HepG2 (cell line): ENCODE measurements around the gene RUSF1. TPM values are rescaled to one million over a fixed set of nuclear protein-coding genes. Genes with fewer than 3 reads are reported as not detected.

Source experiments
- ATF7 ChIP-seq, 2 experiments: fragments of 450-650 bp in 1 of 2; sonication (generic) in 1 of 2; formaldehyde crosslinking in 1 of 2; IDR thresholded peaks; 2 replicates each; pipeline versions ENCODE4 v1.4.0 to v1.6.1; 2016 to 2020; ENCODE audit warnings: antibody characterized with exemption in 1 of 2, mild to moderate bottlenecking in 1 of 2, missing genetic modification reagents in 1 of 2
- EED ChIP-seq: sonication (generic); formaldehyde crosslinking; IDR thresholded peaks from 2 replicates; pipeline ENCODE4 v1.5.0; 2020; ENCODE audit warnings: mild to moderate bottlenecking, missing genetic modification reagents
- GATAD2A ChIP-seq: IDR thresholded peaks from 2 replicates; pipeline ENCODE4 v1.6.1; 2016
- HNRNPLL ChIP-seq: fragments of 200-400 bp; formaldehyde crosslinking; IDR thresholded peaks from 2 replicates; pipeline ENCODE4 v1.6.1; 2017; ENCODE audit warnings: mild to moderate bottlenecking, low read depth, low read length; ENCODE audit not compliant: poor library complexity, severe bottlenecking
- POLR2AphosphoS5 ChIP-seq: IDR thresholded peaks from 2 replicates; pipeline ENCODE4 v1.6.1; 2012; ENCODE audit warnings: low read depth, low read length
- RBFOX2 ChIP-seq: fragments of 200-400 bp; formaldehyde crosslinking; IDR thresholded peaks from 2 replicates; pipeline ENCODE4 v1.6.1; 2017; ENCODE audit warnings: low read depth, mild to moderate bottlenecking, low read length
- SIN3A ChIP-seq: IDR thresholded peaks from 2 replicates; pipeline ENCODE4 v1.6.1; 2011; ENCODE audit warnings: low read depth, mild to moderate bottlenecking, control low read depth, low read length, borderline replicate concordance
- SMYD3 ChIP-seq: sonication (generic); formaldehyde crosslinking; IDR thresholded peaks from 2 replicates; pipeline ENCODE4 v1.8.1; 2023; ENCODE audit warnings: mild to moderate bottlenecking, missing genetic modification reagents
- THAP11 ChIP-seq: IDR thresholded peaks from 2 replicates; pipeline ENCODE4 v1.6.1; 2016; ENCODE audit warnings: missing biosample characterization, missing genetic modification reagents
- ZFYVE20 ChIP-seq: sonication (generic); formaldehyde crosslinking; IDR thresholded peaks from 2 replicates; pipeline ENCODE4 v1.8.0; 2023; ENCODE audit warnings: low read depth, mild to moderate bottlenecking, moderate library complexity, missing genetic modification reagents, borderline replicate concordance
- ZKSCAN1 ChIP-seq: fragments of 150-350 bp; IDR thresholded peaks from 2 replicates; pipeline ENCODE4 v1.6.1; 2014; ENCODE audit warnings: low read length
- ZMYM4 ChIP-seq: sonication (generic); formaldehyde crosslinking; IDR thresholded peaks from 2 replicates; pipeline ENCODE4 v1.8.1; 2023; ENCODE audit warnings: mild to moderate bottlenecking, missing genetic modification reagents
- ZNF501 ChIP-seq: sonication (generic); formaldehyde crosslinking; IDR thresholded peaks from 2 replicates; pipeline ENCODE4 v1.5.1; 2020; ENCODE audit warnings: mild to moderate bottlenecking, moderate library complexity, missing genetic modification reagents
- ZNF567 ChIP-seq: sonication (generic); formaldehyde crosslinking; IDR thresholded peaks from 2 replicates; pipeline ENCODE4 v1.8.1; 2023; ENCODE audit warnings: mild to moderate bottlenecking, missing genetic modification reagents, borderline replicate concordance
- ZNF724P ChIP-seq: sonication (generic); formaldehyde crosslinking; IDR thresholded peaks from 2 replicates; pipeline ENCODE4 v1.8.0; 2022; ENCODE audit warnings: missing genetic modification reagents, borderline replicate concordance
- ZNF883 ChIP-seq: sonication (generic); formaldehyde crosslinking; IDR thresholded peaks from 2 replicates; pipeline ENCODE4 v1.5.1; 2020; ENCODE audit warnings: mild to moderate bottlenecking, missing genetic modification reagents; ENCODE audit errors: not compliant biosample characterization
- ZNF891 ChIP-seq: sonication (generic); formaldehyde crosslinking; IDR thresholded peaks from 2 replicates; pipeline ENCODE4 v1.5.0; 2020; ENCODE audit warnings: mild to moderate bottlenecking, missing genetic modification reagents
- polyA plus RNA-seq, 8 experiments: library from polyadenylated mRNA; depleted of rRNA in 3 of 8; stranded (reverse) in 7 of 8; unstranded in 1 of 8; fragments of >200 nt; fragmentation: Illumina TruSeq in 4 of 8; extraction: Trizol in 4 of 8; gene quantifications; 2 replicates each; pipeline versions ENCODE4 v1.2.1 to v1.2.3, GENCODE V29; 2011 to 2016; ENCODE audit warnings: low read depth in 4 of 8, missing spikeins in 1 of 8, mixed read lengths in 1 of 8; ENCODE audit not compliant: insufficient read depth in 1 of 8
- total RNA-seq, 5 experiments: library from RNA; depleted of rRNA; stranded (reverse); fragments of >200 nt; fragmentation: Illumina TruSeq; extraction: Trizol; gene quantifications; 2 replicates each; pipeline ENCODE4 v1.2.3, GENCODE V29; 2016; ENCODE audit warnings: low read depth in 1 of 5
- TF ChIP-seq, protein P1 (sequence below): sonication (generic); formaldehyde crosslinking; IDR thresholded peaks from 2 replicates; pipeline ENCODE4 v1.8.0; 2022; ENCODE audit warnings: missing genetic modification reagents, mild to moderate bottlenecking, moderate library complexity, borderline replicate concordance
- TF ChIP-seq, protein P2 (sequence below), 2 experiments: fragments of 450-650 bp in 1 of 2; sonication (generic) in 1 of 2; formaldehyde crosslinking; IDR thresholded peaks; 2 replicates each; pipeline versions ENCODE4 v1.5.0 to v1.8.0; 2020 to 2022; ENCODE audit warnings: mild to moderate bottlenecking in 1 of 2, missing genetic modification reagents in 1 of 2
- TF ChIP-seq, protein P3 (sequence below): sonication (generic); formaldehyde crosslinking; conservative IDR thresholded peaks from 2 replicates; pipeline ENCODE4 v1.8.1; 2023; ENCODE audit warnings: missing genetic modification reagents
- TF ChIP-seq, protein P4 (sequence below): sonication (generic); formaldehyde crosslinking; IDR thresholded peaks from 2 replicates; pipeline ENCODE4 v1.8.0; 2022; ENCODE audit warnings: mild to moderate bottlenecking, missing genetic modification reagents; ENCODE audit not compliant: insufficient replicate concordance

The RUSF1 gene
- total and polyA plus RNA-seq, 2 of the 13 experiments (the other 11 are each of a cell fraction or from before 2014, with no cell fraction given), result 40.8 to 50.2 TPM

DNA sequence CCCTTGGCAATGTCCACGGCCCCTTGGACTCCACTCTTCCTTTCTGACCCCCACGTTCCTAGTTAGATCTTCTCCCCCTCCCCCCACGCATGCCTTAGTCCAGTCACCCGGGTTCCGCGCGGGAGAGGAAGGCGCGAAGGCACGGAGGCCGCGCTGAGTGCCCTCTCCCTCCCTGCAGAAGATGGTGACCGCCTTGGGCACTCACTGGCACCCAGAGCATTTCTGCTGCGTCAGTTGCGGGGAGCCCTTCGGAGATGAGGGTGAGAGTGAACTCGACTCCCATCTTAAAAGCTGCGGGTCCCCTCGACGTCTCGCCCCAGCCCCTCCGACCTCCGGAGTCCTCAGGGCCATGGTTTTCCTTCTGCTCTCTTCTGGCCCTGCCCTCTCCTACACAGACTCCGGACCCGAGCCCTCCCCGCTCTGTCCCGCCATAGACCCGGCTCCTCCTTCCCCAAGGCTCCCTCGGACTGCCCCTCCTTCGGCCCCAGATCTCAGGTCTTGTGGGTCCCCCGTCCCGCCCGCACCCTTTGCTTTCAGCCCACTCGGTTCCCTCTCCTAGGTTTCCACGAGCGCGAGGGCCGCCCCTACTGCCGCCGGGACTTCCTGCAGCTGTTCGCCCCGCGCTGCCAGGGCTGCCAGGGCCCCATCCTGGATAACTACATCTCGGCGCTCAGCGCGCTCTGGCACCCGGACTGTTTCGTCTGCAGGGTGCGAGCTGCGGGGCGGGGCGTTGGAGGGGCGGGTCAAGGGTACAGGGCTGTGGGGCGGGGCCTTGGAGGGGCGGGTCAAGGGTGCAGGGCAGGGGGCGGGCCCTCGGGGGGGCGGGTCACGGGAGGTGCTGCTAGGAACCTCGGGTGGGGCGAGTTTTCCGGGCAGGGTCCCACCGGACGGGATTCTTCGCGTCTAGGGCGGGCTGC is 31.6 kb downstream of the RUSF1 start (continued):
- TF ChIP-seq ZNF891 (CRISPR knock-in tag) (no peak), POLR2AphosphoS5 (peak; percentile 63), THAP11 (CRISPR knock-in tag) (no peak), GATAD2A (CRISPR knock-in tag) (no peak), ZNF724P (CRISPR knock-in tag) (peak; percentile 71; the same call in 1 of the 2 replicates), ZNF883 (CRISPR knock-in tag) (peak; percentile 17), ATF7 (IDR thresholded peaks at IDR 0.05) (no peak), ATF7 (CRISPR knock-in tag; IDR thresholded peaks at IDR 0.05) (no peak), SMYD3 (CRISPR knock-in tag) (no peak), SIN3A (peak; percentile 33; the same call in 1 of the 2 replicates), EED (CRISPR knock-in tag) (peak; percentile 84; the same call in 1 of the 2 replicates), HNRNPLL (peak; percentile 29), ZFYVE20 (CRISPR knock-in tag) (no peak), RBFOX2 (peak; percentile 27; the same call in 1 of the 2 replicates), ZNF567 (CRISPR knock-in tag) (0 out of 2 replicates have a peak, but pooled peaks have one; percentile 2), ZKSCAN1 (no peak), ZNF501 (CRISPR knock-in tag) (peak; percentile 32; the same call in 1 of the 2 replicates), ZMYM4 (0 out of 2 replicates have a peak, but pooled peaks have one; percentile 6)
- TF ChIP-seq, protein P1, sequence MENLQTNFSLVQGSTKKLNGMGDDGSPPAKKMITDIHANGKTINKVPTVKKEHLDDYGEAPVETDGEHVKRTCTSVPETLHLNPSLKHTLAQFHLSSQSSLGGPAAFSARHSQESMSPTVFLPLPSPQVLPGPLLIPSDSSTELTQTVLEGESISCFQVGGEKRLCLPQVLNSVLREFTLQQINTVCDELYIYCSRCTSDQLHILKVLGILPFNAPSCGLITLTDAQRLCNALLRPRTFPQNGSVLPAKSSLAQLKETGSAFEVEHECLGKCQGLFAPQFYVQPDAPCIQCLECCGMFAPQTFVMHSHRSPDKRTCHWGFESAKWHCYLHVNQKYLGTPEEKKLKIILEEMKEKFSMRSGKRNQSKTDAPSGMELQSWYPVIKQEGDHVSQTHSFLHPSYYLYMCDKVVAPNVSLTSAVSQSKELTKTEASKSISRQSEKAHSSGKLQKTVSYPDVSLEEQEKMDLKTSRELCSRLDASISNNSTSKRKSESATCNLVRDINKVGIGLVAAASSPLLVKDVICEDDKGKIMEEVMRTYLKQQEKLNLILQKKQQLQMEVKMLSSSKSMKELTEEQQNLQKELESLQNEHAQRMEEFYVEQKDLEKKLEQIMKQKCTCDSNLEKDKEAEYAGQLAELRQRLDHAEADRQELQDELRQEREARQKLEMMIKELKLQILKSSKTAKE (CRISPR knock-in tag), result 0 out of 2 replicates have a peak, but pooled peaks have one; percentile 10
- TF ChIP-seq, protein P2, sequence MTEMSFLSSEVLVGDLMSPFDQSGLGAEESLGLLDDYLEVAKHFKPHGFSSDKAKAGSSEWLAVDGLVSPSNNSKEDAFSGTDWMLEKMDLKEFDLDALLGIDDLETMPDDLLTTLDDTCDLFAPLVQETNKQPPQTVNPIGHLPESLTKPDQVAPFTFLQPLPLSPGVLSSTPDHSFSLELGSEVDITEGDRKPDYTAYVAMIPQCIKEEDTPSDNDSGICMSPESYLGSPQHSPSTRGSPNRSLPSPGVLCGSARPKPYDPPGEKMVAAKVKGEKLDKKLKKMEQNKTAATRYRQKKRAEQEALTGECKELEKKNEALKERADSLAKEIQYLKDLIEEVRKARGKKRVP (CRISPR knock-in tag; IDR thresholded peaks at IDR 0.05), result peak in 1 of 2 experiments; percentile 34; a peak in 1 of 4 replicates
- TF ChIP-seq, protein P3, sequence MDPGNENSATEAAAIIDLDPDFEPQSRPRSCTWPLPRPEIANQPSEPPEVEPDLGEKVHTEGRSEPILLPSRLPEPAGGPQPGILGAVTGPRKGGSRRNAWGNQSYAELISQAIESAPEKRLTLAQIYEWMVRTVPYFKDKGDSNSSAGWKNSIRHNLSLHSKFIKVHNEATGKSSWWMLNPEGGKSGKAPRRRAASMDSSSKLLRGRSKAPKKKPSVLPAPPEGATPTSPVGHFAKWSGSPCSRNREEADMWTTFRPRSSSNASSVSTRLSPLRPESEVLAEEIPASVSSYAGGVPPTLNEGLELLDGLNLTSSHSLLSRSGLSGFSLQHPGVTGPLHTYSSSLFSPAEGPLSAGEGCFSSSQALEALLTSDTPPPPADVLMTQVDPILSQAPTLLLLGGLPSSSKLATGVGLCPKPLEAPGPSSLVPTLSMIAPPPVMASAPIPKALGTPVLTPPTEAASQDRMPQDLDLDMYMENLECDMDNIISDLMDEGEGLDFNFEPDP (CRISPR knock-in tag), result 0 out of 2 replicates have a peak, but pooled peaks have one; percentile 60
- TF ChIP-seq, protein P4, sequence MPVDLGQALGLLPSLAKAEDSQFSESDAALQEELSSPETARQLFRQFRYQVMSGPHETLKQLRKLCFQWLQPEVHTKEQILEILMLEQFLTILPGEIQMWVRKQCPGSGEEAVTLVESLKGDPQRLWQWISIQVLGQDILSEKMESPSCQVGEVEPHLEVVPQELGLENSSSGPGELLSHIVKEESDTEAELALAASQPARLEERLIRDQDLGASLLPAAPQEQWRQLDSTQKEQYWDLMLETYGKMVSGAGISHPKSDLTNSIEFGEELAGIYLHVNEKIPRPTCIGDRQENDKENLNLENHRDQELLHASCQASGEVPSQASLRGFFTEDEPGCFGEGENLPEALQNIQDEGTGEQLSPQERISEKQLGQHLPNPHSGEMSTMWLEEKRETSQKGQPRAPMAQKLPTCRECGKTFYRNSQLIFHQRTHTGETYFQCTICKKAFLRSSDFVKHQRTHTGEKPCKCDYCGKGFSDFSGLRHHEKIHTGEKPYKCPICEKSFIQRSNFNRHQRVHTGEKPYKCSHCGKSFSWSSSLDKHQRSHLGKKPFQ (CRISPR knock-in tag), result peak; percentile 36
